Neural cell (in vitro differentiated cells): ENCODE data around the gene SS18. TPM values are rescaled to one million over a fixed set of nuclear protein-coding genes. Genes with fewer than 3 reads are reported as not detected.

Source experiments
- H2AFZ ChIP-seq: fragments of 200-600, 300-800 bp; sonication (generic), shearing (Covaris generic); 2 replicates; pipeline ENCODE4 v1.6.0; 2014; ENCODE audit warnings: low read depth, mild to moderate bottlenecking, antibody characterized with exemption, low read length, moderate library complexity
- H3F3A ChIP-seq: fragments of 200-600 bp; shearing (Covaris generic); 2 replicates; pipeline ENCODE4 v1.6.1; 2016; ENCODE audit warnings: mild to moderate bottlenecking, moderate library complexity, mixed read lengths, antibody characterized with exemption, low read length; ENCODE audit not compliant: insufficient read depth, poor library complexity, severe bottlenecking
- H3K27ac ChIP-seq: fragments of 200-600, 300-800 bp; sonication (generic), shearing (Covaris generic); 2 replicates; pipeline ENCODE4 v1.5.1; 2014; ENCODE audit warnings: mild to moderate bottlenecking, low read length, moderate library complexity
- H3K27me3 ChIP-seq: fragments of 300-800, 200-600 bp; sonication (generic), shearing (Covaris generic); 2 replicates; pipeline ENCODE4 v1.6.0; 2014; ENCODE audit warnings: mild to moderate bottlenecking, low read depth, low read length, moderate library complexity; ENCODE audit not compliant: insufficient read depth
- H3K36me3 ChIP-seq: fragments of 300-800, 200-600 bp; sonication (generic), shearing (Covaris generic); 2 replicates; pipeline ENCODE4 v1.5.1; 2014; ENCODE audit warnings: mild to moderate bottlenecking, antibody characterized with exemption, low read length, moderate library complexity; ENCODE audit not compliant: insufficient read depth
- H3K4me2 ChIP-seq: fragments of 300-800, 200-600 bp; sonication (generic), shearing (Covaris generic); 2 replicates; pipeline ENCODE4 v1.6.0; 2014; ENCODE audit warnings: mild to moderate bottlenecking, low read length
- H3K4me3 ChIP-seq: fragments of 300-800, 200-600 bp; sonication (generic), shearing (Covaris generic); 2 replicates; pipeline ENCODE4 v1.5.1; 2014; ENCODE audit warnings: mild to moderate bottlenecking, low read length, moderate library complexity
- H3K79me2 ChIP-seq: fragments of 200-600 bp; shearing (Covaris generic); replicated peaks from 2 replicates; pipeline ENCODE4 v1.6.0; 2014; ENCODE audit warnings: mild to moderate bottlenecking, low read length, moderate library complexity; ENCODE audit not compliant: insufficient read depth
- H3K9ac ChIP-seq: fragments of 300-800, 200-600 bp; sonication (generic), shearing (Covaris generic); 2 replicates; pipeline ENCODE4 v1.6.1; 2016; ENCODE audit warnings: mild to moderate bottlenecking, low read length, mixed read lengths
- H3K9me2 ChIP-seq: fragments of 200-600 bp; shearing (Covaris generic); 2 replicates; pipeline ENCODE4 v1.6.1; 2016; ENCODE audit warnings: mild to moderate bottlenecking, low read length, mixed read lengths; ENCODE audit not compliant: insufficient read depth
- H3K9me3 ChIP-seq: fragments of 200-600, 300-800 bp; sonication (generic), shearing (Covaris generic); 2 replicates; pipeline ENCODE4 v1.6.1; 2016; ENCODE audit warnings: mild to moderate bottlenecking, mixed run types, low read length, moderate library complexity, mixed read lengths
- H4K20me1 ChIP-seq: fragments of 200-600 bp; shearing (Covaris generic); 2 replicates; pipeline ENCODE4 v1.6.1; 2016; ENCODE audit warnings: mild to moderate bottlenecking, mixed run types; ENCODE audit not compliant: insufficient read depth
- CTCF ChIP-seq: fragments of 450-650 bp; IDR thresholded peaks from 2 replicates; pipeline ENCODE4 v1.5.1; 2014; ENCODE audit warnings: antibody characterized with exemption, mild to moderate bottlenecking, moderate library complexity; ENCODE audit not compliant: poor library complexity, severe bottlenecking
- EP300 ChIP-seq: fragments of 450-650 bp; conservative IDR thresholded peaks from 2 replicates; pipeline ENCODE4 v1.6.1; 2014; ENCODE audit warnings: antibody characterized with exemption, mild to moderate bottlenecking, moderate library complexity; ENCODE audit not compliant: poor library complexity, severe bottlenecking
- EZH2 ChIP-seq: fragments of 200-600, 300-800 bp; shearing (Covaris generic), sonication (generic); IDR thresholded peaks from 2 replicates; pipeline ENCODE4 v1.6.1; 2014; ENCODE audit warnings: antibody characterized with exemption, low read length, borderline replicate concordance, mild to moderate bottlenecking; ENCODE audit not compliant: insufficient read depth, poor library complexity, severe bottlenecking
- MXI1 ChIP-seq: fragments of 450-650 bp; conservative IDR thresholded peaks from 2 replicates; pipeline ENCODE4 v1.6.1; 2014; ENCODE audit warnings: antibody characterized with exemption, mild to moderate bottlenecking; ENCODE audit not compliant: poor library complexity, severe bottlenecking
- POLR2AphosphoS5 ChIP-seq: IDR thresholded peaks from 2 replicates; pipeline ENCODE4 v1.6.1; 2012
- RAD21 ChIP-seq: fragments of 450-650 bp; conservative IDR thresholded peaks from 2 replicates; pipeline ENCODE4 v1.6.1; 2014; ENCODE audit warnings: antibody characterized with exemption, mild to moderate bottlenecking, moderate library complexity
- REST ChIP-seq: IDR thresholded peaks from 2 replicates; pipeline ENCODE4 v1.6.1; 2012; ENCODE audit warnings: borderline replicate concordance
- SMC3 ChIP-seq: fragments of 450-650 bp; conservative IDR thresholded peaks from 2 replicates; pipeline ENCODE4 v1.6.1; 2014; ENCODE audit warnings: antibody characterized with exemption, mild to moderate bottlenecking, moderate library complexity; ENCODE audit not compliant: poor library complexity
- TAF1 ChIP-seq: IDR thresholded peaks from 2 replicates; pipeline ENCODE4 v1.6.1; 2012; ENCODE audit warnings: low read depth
- polyA plus RNA-seq: library from polyadenylated mRNA; depleted of rRNA; stranded (reverse); fragments of >200 nt; gene quantifications from 2 replicates; pipeline ENCODE4 v1.2.3, GENCODE V29; 2014

The SS18 gene
- polyA plus RNA-seq, 1 donor from 2014 or later, result 62.0 TPM

GRCh38 chr18:26082475-26082874, 7.9 kb downstream of the SS18 start:
- H3K4me2 ChIP-seq, result no peak overlapping the region
- peaks cover 10% of the 10 kb centered on the region for H3K36me3 ChIP-seq
- H3K27ac ChIP-seq, result no peak overlapping the region
- TF ChIP-seq EP300 (no peak), MXI1 (no peak), REST (no peak), TAF1 (no peak), POLR2AphosphoS5 (no peak), EZH2 (no peak)
- no peaks in the 10 kb centered on the region for H4K20me1 ChIP-seq
- H3F3A ChIP-seq, result no peaks in the 10 kb centered on the region
- H3K9me3 ChIP-seq, result no peaks in the 10 kb centered on the region
- H3K4me3 ChIP-seq, result no peak overlapping the region
- no peak overlapping the region for H2AFZ ChIP-seq
- H3K9ac ChIP-seq, result no peak overlapping the region
- no peaks in the 10 kb centered on the region for H3K27me3 ChIP-seq
- H3K9me2 ChIP-seq, result no peaks in the 10 kb centered on the region
- H3K79me2 ChIP-seq, result peaks cover 44% of the 10 kb centered on the region

- H3K4me3 ChIP-seq, result no peak overlapping the region
- H3K79me2 ChIP-seq, result peaks cover 4% of the 10 kb centered on the region
- H3K9me2 ChIP-seq, result no peaks in the 10 kb centered on the region
- H3K36me3 ChIP-seq, result peaks cover 18% of the 10 kb centered on the region
- H3K9ac ChIP-seq, result no peak overlapping the region
- H3K4me2 ChIP-seq, result no peak overlapping the region
- no peak overlapping the region for H3K27ac ChIP-seq
- H3F3A ChIP-seq, result no peaks in the 10 kb centered on the region
- no peaks in the 10 kb centered on the region for H3K27me3 ChIP-seq
- H2AFZ ChIP-seq, result no peak overlapping the region
- no peak for TF ChIP-seq EZH2
- H4K20me1 ChIP-seq, result no peaks in the 10 kb centered on the region
- H3K9me3 ChIP-seq, result no peaks in the 10 kb centered on the region
These were observed 16.2 kb downstream of the SS18 start for GRCh38 chr18:26074246-26074645.

- H3K36me3 ChIP-seq, result peaks cover 18% of the 10 kb centered on the region
- no peaks in the 10 kb centered on the region for H4K20me1 ChIP-seq
- H3K27me3 ChIP-seq, result no peaks in the 10 kb centered on the region
- H3K4me3 ChIP-seq, result no peak overlapping the region
- H3K9me2 ChIP-seq, result no peaks in the 10 kb centered on the region
- H3K27ac ChIP-seq, result no peak overlapping the region
- H3K9me3 ChIP-seq, result no peaks in the 10 kb centered on the region
- peaks cover 4% of the 10 kb centered on the region for H3K79me2 ChIP-seq
- TF ChIP-seq RAD21 (no peak), EZH2 (no peak), POLR2AphosphoS5 (no peak), CTCF (no peak), TAF1 (no peak), EP300 (no peak), SMC3 (no peak), REST (no peak), MXI1 (no peak)
- H2AFZ ChIP-seq, result no peak overlapping the region
- H3K4me2 ChIP-seq, result no peak overlapping the region
- no peak overlapping the region for H3K9ac ChIP-seq
- no peaks in the 10 kb centered on the region for H3F3A ChIP-seq
These were observed 16.7 kb downstream of the SS18 start for GRCh38 chr18:26073758-26074157.
